IMR-90 (cell line): ENCODE data around the gene ATF5. TPM values are rescaled to one million over a fixed set of nuclear protein-coding genes. Genes with fewer than 3 reads are reported as not detected.

ENCODE experiments used
- ATAC-seq: fragments of 200-7000 bp; cut with Tn5 transposase; 2 replicates; pipeline ENCODE4 v1.9.1; 2020; ENCODE audit warnings: low read depth, mild to moderate bottlenecking, moderate library complexity
- BruUV-seq: library from RNA; stranded (reverse); fragments of 400-500 nt; replicated peaks from 2 replicates; lab custom pipeline; 2021; lab: Mats Ljungman, UMichigan
- CTCF ChIA-PET: fragments of 300-600 bp; formaldehyde crosslinking; extraction: SDS; loops from one replicate; lab custom pipeline; 2021; ENCODE audit warnings: antibody characterized with exemption; lab: Yijun Ruan, JAX
- POLR2A ChIA-PET: fragments of 300-600 bp; sonication (Branson Sonifier 250); formaldehyde crosslinking; loops from one replicate; lab custom pipeline; 2022; ENCODE audit warnings: antibody characterized with exemption; ENCODE audit not compliant: unreplicated experiment; lab: Charles Lee
- DNase-seq: peaks from one replicate; pipeline ENCODE4 v3.0.0; 2013
- H2AFZ ChIP-seq: replicated peaks from 2 replicates; pipeline ENCODE3; 2013; ENCODE audit warnings: low read length, mild to moderate bottlenecking; ENCODE audit not compliant: poor library complexity
- H2AK5ac ChIP-seq: 2 replicates; pipeline ENCODE4 v1.6.1; 2013; ENCODE audit warnings: low read depth, low read length, inconsistent platforms
- H2AK9ac ChIP-seq: replicated peaks from 2 replicates; pipeline ENCODE3; 2013; ENCODE audit warnings: mild to moderate bottlenecking, low read depth, low read length, moderate library complexity; ENCODE audit not compliant: poor library complexity
- H2BK120ac ChIP-seq: 2 replicates; pipeline ENCODE4 v1.6.1; 2013; ENCODE audit warnings: low read depth, low read length, inconsistent platforms
- H2BK15ac ChIP-seq: 3 replicates; pipeline ENCODE4 v1.6.1; 2013; ENCODE audit warnings: low read depth, low read length, inconsistent platforms
- H2BK20ac ChIP-seq: 2 replicates; pipeline ENCODE4 v1.6.1; 2013; ENCODE audit warnings: low read depth, mild to moderate bottlenecking, inconsistent platforms, low read length, moderate library complexity
- H2BK5ac ChIP-seq: 2 replicates; pipeline ENCODE4 v1.6.1; 2013; ENCODE audit warnings: mild to moderate bottlenecking, low read depth, low read length, inconsistent platforms; ENCODE audit not compliant: poor library complexity, severe bottlenecking
- H3K14ac ChIP-seq: replicated peaks from 2 replicates; pipeline ENCODE4 v1.6.1; 2013; ENCODE audit warnings: low read depth, low read length, inconsistent platforms
- H3K18ac ChIP-seq: 2 replicates; pipeline ENCODE4 v1.6.1; 2013; ENCODE audit warnings: low read depth, low read length, control low read depth
- H3K23ac ChIP-seq: 2 replicates; pipeline ENCODE4 v1.6.1; 2013; ENCODE audit warnings: low read depth, low read length, inconsistent platforms
- H3K27ac ChIP-seq: 2 replicates; pipeline ENCODE4 v1.5.1; 2013; ENCODE audit warnings: mild to moderate bottlenecking, control low read depth, low read length; ENCODE audit not compliant: insufficient read depth
- H3K27me3 ChIP-seq: 2 replicates; pipeline ENCODE4 v1.6.1; 2013; ENCODE audit warnings: low read length; ENCODE audit not compliant: control insufficient read depth, insufficient read depth
- H3K36me3 ChIP-seq: 2 replicates; pipeline ENCODE4 v1.6.1; 2013; ENCODE audit warnings: low read length, mixed read lengths; ENCODE audit not compliant: control insufficient read depth, insufficient read depth
- H3K4ac ChIP-seq: 2 replicates; pipeline ENCODE4 v1.6.1; 2013; ENCODE audit warnings: low read depth, low read length, inconsistent platforms
- H3K4me1 ChIP-seq: 2 replicates; pipeline ENCODE4 v1.6.1; 2013; ENCODE audit warnings: low read length, mixed read lengths; ENCODE audit not compliant: control insufficient read depth, insufficient read depth
- H3K4me2 ChIP-seq: 2 replicates; pipeline ENCODE4 v1.6.1; 2013; ENCODE audit warnings: low read depth, mild to moderate bottlenecking, control low read depth, low read length, moderate library complexity
- H3K4me3 ChIP-seq: 2 replicates; pipeline ENCODE4 v1.5.1; 2013; ENCODE audit warnings: low read depth, mild to moderate bottlenecking, control low read depth, low read length, moderate library complexity; ENCODE audit not compliant: insufficient read depth
- H3K56ac ChIP-seq: 2 replicates; pipeline ENCODE4 v1.6.1; 2013; ENCODE audit warnings: low read length, inconsistent platforms; ENCODE audit not compliant: insufficient read depth; ENCODE audit errors: extremely low read depth
- H3K79me1 ChIP-seq, 2 experiments: 2 replicates each; pipeline ENCODE4 v1.6.1; 2013; ENCODE audit warnings: low read length in 2 of 2, inconsistent platforms in 1 of 2, low read depth in 1 of 2
- H3K9ac ChIP-seq: 2 replicates; pipeline ENCODE4 v1.6.1; 2013; ENCODE audit warnings: low read depth, low read length, control low read depth
- H3K9me1 ChIP-seq: 2 replicates; pipeline ENCODE4 v1.6.1; 2013; ENCODE audit warnings: low read length, inconsistent platforms; ENCODE audit not compliant: insufficient read depth
- H3K9me3 ChIP-seq: 2 replicates; pipeline ENCODE4 v1.6.1; 2013; ENCODE audit warnings: low read length; ENCODE audit not compliant: control insufficient read depth, insufficient read depth
- H4K20me1 ChIP-seq: 2 replicates; pipeline ENCODE4 v1.6.1; 2013; ENCODE audit warnings: low read length, inconsistent platforms; ENCODE audit not compliant: insufficient read depth
- H4K5ac ChIP-seq: 2 replicates; pipeline ENCODE4 v1.6.1; 2013; ENCODE audit warnings: mild to moderate bottlenecking, low read depth, low read length, control low read depth
- H4K8ac ChIP-seq, 2 experiments: 2 replicates each; pipeline ENCODE4 v1.6.1; 2013; ENCODE audit warnings: low read depth in 2 of 2, low read length in 2 of 2, control low read depth in 1 of 2, inconsistent platforms in 1 of 2
- H4K91ac ChIP-seq: 2 replicates; pipeline ENCODE4 v1.6.1; 2013; ENCODE audit warnings: low read depth, low read length, inconsistent platforms; ENCODE audit not compliant: insufficient read depth
- BHLHE40 ChIP-seq: fragments of 150-350 bp; IDR thresholded peaks from 2 replicates; pipeline ENCODE4 v1.6.1; 2016; ENCODE audit warnings: mild to moderate bottlenecking, low read depth, low read length
- CEBPB ChIP-seq: IDR thresholded peaks from 2 replicates; pipeline ENCODE4 v1.6.1; 2012; ENCODE audit warnings: low read depth, low read length, improper control_type of control experiment
- MAFK ChIP-seq: IDR thresholded peaks from 2 replicates; pipeline ENCODE4 v1.6.1; 2012; ENCODE audit warnings: low read depth, low read length, improper control_type of control experiment
- NFE2L2 ChIP-seq: fragments of 150-350 bp; IDR thresholded peaks from 2 replicates; pipeline ENCODE4 v1.6.1; 2016; ENCODE audit warnings: low read depth, mild to moderate bottlenecking, low read length
- POLR2A ChIP-seq: IDR thresholded peaks from 2 replicates; pipeline ENCODE4 v1.6.1; 2012; ENCODE audit warnings: mild to moderate bottlenecking, low read depth, low read length
- RAD21 ChIP-seq: IDR thresholded peaks from 2 replicates; pipeline ENCODE4 v1.6.1; 2012; ENCODE audit warnings: low read length, improper control_type of control experiment
- RCOR1 ChIP-seq: IDR thresholded peaks from 2 replicates; pipeline ENCODE4 v1.6.1; 2012; ENCODE audit warnings: mild to moderate bottlenecking, low read length, improper control_type of control experiment; ENCODE audit not compliant: insufficient replicate concordance
- RFX5 ChIP-seq: IDR thresholded peaks from 2 replicates; pipeline ENCODE4 v1.8.0; 2012; ENCODE audit warnings: low read depth, mild to moderate bottlenecking, low read length, moderate library complexity
- SMC3 ChIP-seq: fragments of 150-350 bp; IDR thresholded peaks from 2 replicates; pipeline ENCODE4 v1.6.1; 2016; ENCODE audit warnings: low read depth, mild to moderate bottlenecking, antibody characterized with exemption, low read length, moderate library complexity
- USF2 ChIP-seq: fragments of 150-350 bp; IDR thresholded peaks from 2 replicates; pipeline ENCODE4 v1.6.1; 2017; ENCODE audit warnings: mild to moderate bottlenecking, antibody characterized with exemption, low read length, low read depth
- WGBS, 2 experiments: methylation state at CpG; one replicate each; pipeline versions ENCODE4 v1.1.5 to v1.1.7; 2013; ENCODE audit warnings: missing lambda C conversion rate in 2 of 2; ENCODE audit not compliant: insufficient read length in 1 of 2; ENCODE audit errors: extremely low coverage in 2 of 2; 5-methylcytosine and 5-hydroxymethylcytosine counted together
- dilution Hi-C: fragments of 300-500 bp; cut with HindIII; formaldehyde crosslinking; loops from one replicate; pipeline ENCODE4 v1.14.3; 2018; ENCODE audit warnings: low sequenced_read_pairs; ENCODE audit not compliant: unreplicated experiment
- in situ Hi-C: fragments of 300-500 bp; cut with MboI; formaldehyde crosslinking; loops from 3 replicates; pipeline ENCODE4 v1.14.3; 2019; ENCODE audit warnings: low sequenced_read_pairs, inconsistent platforms, mixed read lengths
- intact Hi-C: fragments of 100-400 bp; cut with micrococcal nuclease; formaldehyde crosslinking; loops from 2 replicates; pipeline ENCODE4 v1.10.0; 2022
- polyA plus RNA-seq, 3 experiments: library from polyadenylated mRNA; depleted of rRNA; stranded (reverse); fragments of >200 nt; gene quantifications; 2 replicates each; pipeline ENCODE4 v1.2.3, GENCODE V29; 2012; ENCODE audit warnings: low replicate concordance in 1 of 3
- total RNA-seq: library from RNA; depleted of rRNA; stranded (reverse); fragments of >200 nt; gene quantifications from 2 replicates; pipeline ENCODE4 v1.2.3, GENCODE V29; 2012

Gene ATF5
- total and polyA plus RNA-seq, 2 of the 4 experiments (the other 2 are of a cell fraction): 2.7 to 15.7 TPM

DNA sequence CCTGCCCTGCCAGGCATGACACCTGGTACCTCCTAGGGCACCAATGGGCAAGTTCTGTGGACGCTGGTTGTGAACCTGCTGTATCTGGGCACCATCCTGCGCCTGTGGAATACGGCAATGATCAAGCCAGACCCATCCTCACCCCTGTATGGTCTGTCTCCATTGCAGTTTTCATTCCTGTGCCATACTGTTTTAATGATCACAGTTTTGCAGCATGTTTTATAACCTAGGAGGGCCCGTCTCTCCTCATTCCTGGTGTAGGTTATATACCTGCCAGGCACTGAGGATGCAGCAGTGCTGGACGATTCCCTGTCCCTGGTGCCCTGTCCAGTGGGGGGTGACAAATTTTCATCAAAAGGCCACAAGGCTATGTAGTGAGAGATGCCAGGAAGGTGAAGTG is 45.9 kb upstream of the ATF5 start:
- no peak overlapping the region for H3K56ac ChIP-seq
- H3K14ac ChIP-seq: no peak overlapping the region
- H3K79me1 ChIP-seq: peaks cover 12 to 26% of the 10 kb centered on the region in 2 experiments; a peak in 3 of 4 replicates
- H3K4me3 ChIP-seq: no peak overlapping the region
- ChIA-PET CTCF (no interaction called here), POLR2A (no interaction called here)
- no peaks in the 10 kb centered on the region for H3K27me3 ChIP-seq
- no peak overlapping the region for H4K91ac ChIP-seq
- no peak overlapping the region for H2BK15ac ChIP-seq
- intact Hi-C loops (no loop called here), in situ Hi-C loops (no loop called here), dilution Hi-C loops (no loop called here)
- H3K36me3 ChIP-seq: peaks cover 61% of the 10 kb centered on the region
- H3K9ac ChIP-seq: no peak overlapping the region
- H4K20me1 ChIP-seq: no peaks in the 10 kb centered on the region; the same call in 1 of the 2 replicates
- no peak overlapping the region for H2AFZ ChIP-seq
- no peak overlapping the region for H4K5ac ChIP-seq
- peaks cover 4% of the 10 kb centered on the region for H3K4me1 ChIP-seq
- H3K9me3 ChIP-seq: peaks cover 6% of the 10 kb centered on the region; the same call in 1 of the 2 replicates
- no peak overlapping the region for H2AK9ac ChIP-seq
- H3K27ac ChIP-seq: no peak overlapping the region
- DNase-seq (no peak), ATAC-seq (no peak)
- peaks cover 6% of the 10 kb centered on the region; the same call in 1 of the 2 replicates for H3K9me1 ChIP-seq
- no peak for TF ChIP-seq RCOR1
- no peak for TF ChIP-seq POLR2A
- TF ChIP-seq RFX5: no peak
- TF ChIP-seq RAD21: no peak
- TF ChIP-seq NFE2L2: no peak
- no peak for TF ChIP-seq CEBPB
- no peak for TF ChIP-seq USF2
- no peak for TF ChIP-seq SMC3
- TF ChIP-seq MAFK: no peak
- TF ChIP-seq BHLHE40: no peak
- H2BK120ac ChIP-seq: no peak overlapping the region
- H4K8ac ChIP-seq: no peak overlapping the region
- no peak overlapping the region for H3K18ac ChIP-seq
- H3K4ac ChIP-seq: no peak overlapping the region
- no peak overlapping the region for H2BK20ac ChIP-seq
- 90% methylated on average over 4 of the region's 5 CpGs; no CpG with 5 or more reads in 1 of the 2 experiments for WGBS, 2 experiments
- BruUV-seq: no TSS peak
- H3K23ac ChIP-seq: no peak overlapping the region
- H2BK5ac ChIP-seq: no peak overlapping the region
- H2AK5ac ChIP-seq: no peak overlapping the region
- H3K4me2 ChIP-seq: no peak overlapping the region
